Measurements from ENCODE around the gene EVI5. TPM values are rescaled to one million over a fixed set of nuclear protein-coding genes. Genes with fewer than 3 reads are reported as not detected.

EVI5 gene
- total RNA-seq, 1 donor from 2014 or later = 17.4 TPM

DNA sequence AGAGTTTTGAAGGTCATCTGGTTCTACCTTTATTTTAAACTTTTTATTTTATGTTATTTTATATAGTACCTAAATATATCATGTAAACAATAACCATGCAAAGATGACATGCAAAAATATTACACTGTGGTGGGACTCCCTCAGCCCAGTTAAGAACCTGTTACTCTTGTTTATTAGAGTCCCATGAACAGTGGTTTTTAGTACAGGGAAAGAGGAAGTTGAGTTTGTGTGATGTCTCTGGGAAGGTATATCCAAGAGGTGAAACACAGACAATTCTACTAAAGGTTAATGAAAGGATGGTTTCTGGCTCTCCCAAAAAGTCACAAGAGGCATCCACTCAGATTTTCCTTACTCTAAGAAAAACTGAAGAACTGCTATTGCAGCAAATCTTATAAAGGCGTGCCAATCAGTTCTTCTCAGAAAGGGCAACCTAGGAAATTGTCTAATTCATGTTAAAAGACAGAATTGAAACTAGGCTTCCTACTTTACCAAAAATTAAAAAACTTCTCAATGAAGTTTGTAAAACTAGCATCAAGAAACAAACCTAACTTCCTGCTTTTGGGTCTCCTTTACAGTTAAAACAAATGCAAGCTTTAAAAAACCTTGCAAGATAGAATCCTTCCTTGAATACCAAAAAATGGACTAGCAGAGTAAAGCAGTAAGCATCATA lies 318.1 kb downstream of the EVI5 start:
- Histone ChIP-seq H3K4me3 (ENCODE audit: low read depth, low read length) (no peak overlapping the region), H3K27me3 (ENCODE audit: control insufficient read depth, insufficient read depth, low read length) (no peaks in the 10 kb centered on the region), H3K36me3 (ENCODE audit: control insufficient read depth, insufficient read depth, low read length) (no peaks in the 10 kb centered on the region)
- DNase-seq (ENCODE audit: low read depth) = no peak
- TF ChIP-seq, protein P1, sequence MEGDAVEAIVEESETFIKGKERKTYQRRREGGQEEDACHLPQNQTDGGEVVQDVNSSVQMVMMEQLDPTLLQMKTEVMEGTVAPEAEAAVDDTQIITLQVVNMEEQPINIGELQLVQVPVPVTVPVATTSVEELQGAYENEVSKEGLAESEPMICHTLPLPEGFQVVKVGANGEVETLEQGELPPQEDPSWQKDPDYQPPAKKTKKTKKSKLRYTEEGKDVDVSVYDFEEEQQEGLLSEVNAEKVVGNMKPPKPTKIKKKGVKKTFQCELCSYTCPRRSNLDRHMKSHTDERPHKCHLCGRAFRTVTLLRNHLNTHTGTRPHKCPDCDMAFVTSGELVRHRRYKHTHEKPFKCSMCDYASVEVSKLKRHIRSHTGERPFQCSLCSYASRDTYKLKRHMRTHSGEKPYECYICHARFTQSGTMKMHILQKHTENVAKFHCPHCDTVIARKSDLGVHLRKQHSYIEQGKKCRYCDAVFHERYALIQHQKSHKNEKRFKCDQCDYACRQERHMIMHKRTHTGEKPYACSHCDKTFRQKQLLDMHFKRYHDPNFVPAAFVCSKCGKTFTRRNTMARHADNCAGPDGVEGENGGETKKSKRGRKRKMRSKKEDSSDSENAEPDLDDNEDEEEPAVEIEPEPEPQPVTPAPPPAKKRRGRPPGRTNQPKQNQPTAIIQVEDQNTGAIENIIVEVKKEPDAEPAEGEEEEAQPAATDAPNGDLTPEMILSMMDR (IDR thresholded peaks at IDR 0.05; ENCODE audit: insufficient read depth, low read length, poor library complexity, severe bottlenecking) = no peak

DNA sequence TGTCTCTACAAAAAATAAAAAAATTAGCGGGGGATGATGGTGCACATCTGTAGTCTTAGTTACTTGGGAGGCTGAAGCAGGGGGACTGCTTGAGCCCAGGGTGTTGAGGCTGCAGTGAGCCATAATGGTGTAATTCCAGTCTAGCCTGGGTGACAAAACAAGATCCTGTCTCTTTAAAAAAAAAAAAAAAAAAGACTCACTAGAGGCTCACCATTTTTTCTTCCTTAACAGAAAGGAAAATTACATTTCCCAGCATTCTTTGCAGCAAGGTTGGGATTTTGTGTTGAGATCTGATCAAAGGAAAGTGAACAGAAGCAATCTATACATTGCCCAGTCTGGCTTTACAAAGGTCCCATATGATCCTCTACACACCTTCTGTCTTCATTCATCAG lies 319.7 kb downstream of the EVI5 start:
- TF ChIP-seq, protein P1 (IDR thresholded peaks at IDR 0.05; ENCODE audit: insufficient read depth, low read length, poor library complexity, severe bottlenecking) = no peak
- no peak for DNase-seq (ENCODE audit: low read depth)
- Histone ChIP-seq H3K27me3 (ENCODE audit: control insufficient read depth, insufficient read depth, low read length) (no peaks in the 10 kb centered on the region), H3K36me3 (ENCODE audit: control insufficient read depth, insufficient read depth, low read length) (no peaks in the 10 kb centered on the region), H3K4me3 (ENCODE audit: low read depth, low read length) (no peak overlapping the region)

DNA sequence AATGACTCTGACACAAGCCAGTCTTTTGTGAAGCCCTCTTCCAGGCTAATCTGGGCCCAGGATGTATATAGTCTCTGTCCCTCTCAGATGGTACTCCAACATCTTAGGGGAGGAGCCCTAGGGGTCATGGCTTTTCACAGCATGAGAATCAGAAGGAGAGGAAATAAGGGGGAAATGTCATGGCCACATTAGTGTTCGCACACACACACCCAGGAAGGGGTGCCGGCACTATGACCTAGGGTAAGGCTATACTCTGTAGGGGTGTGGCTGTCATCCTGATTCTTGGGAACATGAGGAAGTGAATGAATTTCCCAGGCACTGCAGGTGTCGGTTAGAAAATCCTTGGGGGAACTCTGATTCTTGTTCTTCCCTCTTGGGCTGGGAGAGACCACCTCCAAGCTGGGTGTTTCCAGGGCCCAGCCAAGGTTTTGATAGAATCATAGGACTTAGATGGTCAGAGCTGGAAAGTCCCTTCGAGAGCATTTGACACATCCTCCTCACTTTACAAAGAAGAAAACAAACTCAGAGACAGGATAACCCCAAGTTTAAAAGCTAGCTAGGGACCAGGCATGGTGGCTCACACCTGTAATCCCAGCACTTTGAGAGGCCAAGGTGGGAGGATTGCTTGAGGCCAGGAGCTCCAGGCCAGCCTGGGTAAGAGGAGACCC lies 320.2 kb downstream of the EVI5 start:
- no peak for DNase-seq (ENCODE audit: low read depth)
- Histone ChIP-seq H3K27me3 (ENCODE audit: control insufficient read depth, insufficient read depth, low read length) (no peaks in the 10 kb centered on the region), H3K36me3 (ENCODE audit: control insufficient read depth, insufficient read depth, low read length) (no peaks in the 10 kb centered on the region), H3K4me3 (ENCODE audit: low read depth, low read length) (no peak overlapping the region)
- TF ChIP-seq, protein P1 (IDR thresholded peaks at IDR 0.05; ENCODE audit: insufficient read depth, low read length, poor library complexity, severe bottlenecking) = no peak

DNA sequence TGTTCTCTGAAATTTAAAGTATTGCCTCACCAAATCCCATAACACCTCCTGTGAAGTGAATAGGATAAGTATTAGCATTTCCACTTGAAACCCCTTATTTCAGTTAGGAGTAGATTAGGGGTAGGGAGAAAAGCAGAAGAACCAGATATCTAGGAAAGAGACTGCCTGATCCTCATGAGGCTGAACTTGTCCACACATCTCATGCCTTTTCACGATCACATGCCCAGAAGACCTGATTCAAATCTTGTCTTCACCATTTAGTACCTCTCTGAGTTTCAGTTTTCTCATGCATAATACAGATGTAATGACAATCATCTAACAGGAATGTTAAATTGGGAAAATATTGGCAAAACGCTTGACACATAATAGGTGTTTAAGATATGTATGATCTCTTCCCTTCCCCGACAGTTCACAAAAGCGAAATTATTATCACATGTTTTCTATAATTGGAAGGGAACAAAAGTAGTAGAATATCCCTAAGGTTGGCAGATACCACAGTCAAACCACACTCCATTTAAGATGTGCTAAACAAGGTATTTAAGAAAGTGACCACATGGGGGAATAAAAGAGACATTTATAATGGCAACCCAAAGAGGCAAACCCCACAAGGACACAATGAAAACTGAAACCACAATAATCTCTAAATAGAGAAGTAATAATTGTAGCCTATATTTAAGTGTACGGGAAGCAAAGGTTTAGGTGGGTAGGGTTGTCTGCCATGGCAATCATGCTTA lies 323.4 kb downstream of the EVI5 start:
- no peaks in the 10 kb centered on the region for H3K36me3 ChIP-seq (ENCODE audit: control insufficient read depth, insufficient read depth, low read length)
- no peak for DNase-seq (ENCODE audit: low read depth)

DNA sequence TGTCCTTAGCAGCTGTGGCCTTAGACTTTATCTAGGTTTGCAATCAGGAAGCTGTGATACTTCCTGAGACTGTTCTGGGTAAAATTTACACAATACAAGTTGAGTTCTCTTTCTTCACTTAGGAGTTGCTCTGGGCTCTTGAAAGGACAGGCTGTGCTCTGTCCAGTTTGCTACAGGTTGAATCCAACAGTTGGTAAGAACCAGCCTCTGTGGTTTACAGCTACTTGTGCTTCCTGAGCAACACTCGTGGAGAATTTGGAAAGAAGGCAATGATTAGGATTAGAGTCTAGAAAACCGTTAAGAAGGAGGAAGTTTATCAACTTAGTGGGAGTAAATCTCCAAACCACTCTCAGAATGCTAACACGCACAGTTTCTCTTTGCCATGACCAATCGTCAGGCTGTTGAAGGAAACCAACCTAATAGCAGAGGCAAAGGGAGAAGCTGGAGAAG lies 325.0 kb downstream of the EVI5 start:
- no peaks in the 10 kb centered on the region for H3K36me3 ChIP-seq (ENCODE audit: control insufficient read depth, insufficient read depth, low read length)
- TF ChIP-seq, protein P1 (IDR thresholded peaks at IDR 0.05; ENCODE audit: insufficient read depth, low read length, poor library complexity, severe bottlenecking) = no peak
- no peaks in the 10 kb centered on the region for H3K27me3 ChIP-seq (ENCODE audit: control insufficient read depth, insufficient read depth, low read length)
- DNase-seq (ENCODE audit: low read depth) = no peak
- no peak overlapping the region for H3K4me3 ChIP-seq (ENCODE audit: low read depth, low read length)

More for the DNA sequence above, 323.4 kb downstream of the EVI5 start:
- Histone ChIP-seq H3K4me3 (ENCODE audit: low read depth, low read length) (no peak overlapping the region), H3K27me3 (ENCODE audit: control insufficient read depth, insufficient read depth, low read length) (no peaks in the 10 kb centered on the region)
- TF ChIP-seq, protein P1 (IDR thresholded peaks at IDR 0.05; ENCODE audit: insufficient read depth, low read length, poor library complexity, severe bottlenecking) = no peak

Other genes with a start within 250 kb of the EVI5 start
- 2,435 and 2,606 TPM in 2 replicates for gene RPL5, start 46.9 kb upstream of the EVI5 start, total RNA-seq
- 1.6 and 1.8 TPM in 2 replicates for gene DIPK1A, start 176.4 kb upstream of the EVI5 start, total RNA-seq